ENCODE results near the gene CDK10.

The CDK10 gene

DNA sequence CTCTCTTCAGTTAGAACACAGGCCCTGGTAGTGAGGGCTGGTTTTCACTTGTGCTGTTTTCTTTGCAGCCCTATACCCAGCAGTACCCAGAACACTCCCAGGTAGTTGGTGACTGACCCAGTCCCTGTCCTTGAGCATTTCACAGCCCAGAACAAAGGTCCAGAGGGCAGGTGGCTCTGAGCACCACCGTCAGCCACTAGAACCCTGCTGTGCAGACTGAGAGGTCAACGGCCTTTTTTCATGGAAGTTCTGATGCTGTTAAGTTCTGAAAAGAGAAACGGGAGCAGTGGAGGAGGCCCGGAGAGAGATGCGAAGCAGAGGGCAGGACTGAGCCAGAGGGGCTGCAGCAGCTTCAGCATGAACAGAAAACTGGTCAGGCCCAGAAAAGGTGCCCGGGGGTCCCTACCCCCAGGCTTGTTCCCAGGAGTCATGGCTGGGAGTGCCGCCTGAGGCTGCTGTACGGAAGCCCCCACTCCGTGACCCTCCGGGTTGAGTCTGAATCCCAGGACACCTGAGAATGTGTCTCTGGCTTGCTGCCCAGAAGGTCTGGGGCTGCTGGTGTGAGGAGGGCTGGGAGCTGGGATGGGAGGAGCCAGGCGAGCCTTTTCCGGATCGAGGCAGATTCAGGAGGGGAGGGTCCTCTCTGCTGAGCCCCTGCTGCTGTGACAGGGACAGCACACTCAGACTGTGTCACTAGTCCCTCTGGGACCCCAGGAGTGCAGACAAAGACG lies 43.5 kb downstream of the CDK10 start:
- TF ChIP-seq TCF12 (IDR thresholded peaks at IDR 0.05; ENCODE audit: low read depth) = no peak
- no peak for TF ChIP-seq RAD21 (IDR thresholded peaks at IDR 0.05; ENCODE audit: low read depth)
- TF ChIP-seq, protein P1, sequence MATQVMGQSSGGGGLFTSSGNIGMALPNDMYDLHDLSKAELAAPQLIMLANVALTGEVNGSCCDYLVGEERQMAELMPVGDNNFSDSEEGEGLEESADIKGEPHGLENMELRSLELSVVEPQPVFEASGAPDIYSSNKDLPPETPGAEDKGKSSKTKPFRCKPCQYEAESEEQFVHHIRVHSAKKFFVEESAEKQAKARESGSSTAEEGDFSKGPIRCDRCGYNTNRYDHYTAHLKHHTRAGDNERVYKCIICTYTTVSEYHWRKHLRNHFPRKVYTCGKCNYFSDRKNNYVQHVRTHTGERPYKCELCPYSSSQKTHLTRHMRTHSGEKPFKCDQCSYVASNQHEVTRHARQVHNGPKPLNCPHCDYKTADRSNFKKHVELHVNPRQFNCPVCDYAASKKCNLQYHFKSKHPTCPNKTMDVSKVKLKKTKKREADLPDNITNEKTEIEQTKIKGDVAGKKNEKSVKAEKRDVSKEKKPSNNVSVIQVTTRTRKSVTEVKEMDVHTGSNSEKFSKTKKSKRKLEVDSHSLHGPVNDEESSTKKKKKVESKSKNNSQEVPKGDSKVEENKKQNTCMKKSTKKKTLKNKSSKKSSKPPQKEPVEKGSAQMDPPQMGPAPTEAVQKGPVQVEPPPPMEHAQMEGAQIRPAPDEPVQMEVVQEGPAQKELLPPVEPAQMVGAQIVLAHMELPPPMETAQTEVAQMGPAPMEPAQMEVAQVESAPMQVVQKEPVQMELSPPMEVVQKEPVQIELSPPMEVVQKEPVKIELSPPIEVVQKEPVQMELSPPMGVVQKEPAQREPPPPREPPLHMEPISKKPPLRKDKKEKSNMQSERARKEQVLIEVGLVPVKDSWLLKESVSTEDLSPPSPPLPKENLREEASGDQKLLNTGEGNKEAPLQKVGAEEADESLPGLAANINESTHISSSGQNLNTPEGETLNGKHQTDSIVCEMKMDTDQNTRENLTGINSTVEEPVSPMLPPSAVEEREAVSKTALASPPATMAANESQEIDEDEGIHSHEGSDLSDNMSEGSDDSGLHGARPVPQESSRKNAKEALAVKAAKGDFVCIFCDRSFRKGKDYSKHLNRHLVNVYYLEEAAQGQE (IDR thresholded peaks at IDR 0.05; ENCODE audit: low read depth) = no peak
- no peak for TF ChIP-seq CREB1 (IDR thresholded peaks at IDR 0.05; ENCODE audit: low read depth)
- TF ChIP-seq NFIC (IDR thresholded peaks at IDR 0.05) = no peak
- TF ChIP-seq CEBPB (IDR thresholded peaks at IDR 0.05) = no peak
- TF ChIP-seq EP300 (IDR thresholded peaks at IDR 0.05; ENCODE audit: borderline replicate concordance) = no peak
- TF ChIP-seq, protein P2, sequence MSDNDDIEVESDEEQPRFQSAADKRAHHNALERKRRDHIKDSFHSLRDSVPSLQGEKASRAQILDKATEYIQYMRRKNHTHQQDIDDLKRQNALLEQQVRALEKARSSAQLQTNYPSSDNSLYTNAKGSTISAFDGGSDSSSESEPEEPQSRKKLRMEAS (IDR thresholded peaks at IDR 0.05) = no peak
- no peak for TF ChIP-seq TEAD4 (IDR thresholded peaks at IDR 0.05)
- TF ChIP-seq FOXM1 (IDR thresholded peaks at IDR 0.05; ENCODE audit: borderline replicate concordance, low read depth) = no peak
- TF ChIP-seq, protein P3, sequence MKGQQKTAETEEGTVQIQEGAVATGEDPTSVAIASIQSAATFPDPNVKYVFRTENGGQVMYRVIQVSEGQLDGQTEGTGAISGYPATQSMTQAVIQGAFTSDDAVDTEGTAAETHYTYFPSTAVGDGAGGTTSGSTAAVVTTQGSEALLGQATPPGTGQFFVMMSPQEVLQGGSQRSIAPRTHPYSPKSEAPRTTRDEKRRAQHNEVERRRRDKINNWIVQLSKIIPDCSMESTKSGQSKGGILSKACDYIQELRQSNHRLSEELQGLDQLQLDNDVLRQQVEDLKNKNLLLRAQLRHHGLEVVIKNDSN (IDR thresholded peaks at IDR 0.05) = no peak
- no peak for TF ChIP-seq TAF1 (IDR thresholded peaks at IDR 0.05; ENCODE audit: low read depth)
- TF ChIP-seq ZBTB7A (IDR thresholded peaks at IDR 0.05; ENCODE audit: low read depth) = no peak
- TF ChIP-seq YY1 (IDR thresholded peaks at IDR 0.05; ENCODE audit: low read depth) = no peak
- TF ChIP-seq EGR1 (IDR thresholded peaks at IDR 0.05) = no peak

DNA sequence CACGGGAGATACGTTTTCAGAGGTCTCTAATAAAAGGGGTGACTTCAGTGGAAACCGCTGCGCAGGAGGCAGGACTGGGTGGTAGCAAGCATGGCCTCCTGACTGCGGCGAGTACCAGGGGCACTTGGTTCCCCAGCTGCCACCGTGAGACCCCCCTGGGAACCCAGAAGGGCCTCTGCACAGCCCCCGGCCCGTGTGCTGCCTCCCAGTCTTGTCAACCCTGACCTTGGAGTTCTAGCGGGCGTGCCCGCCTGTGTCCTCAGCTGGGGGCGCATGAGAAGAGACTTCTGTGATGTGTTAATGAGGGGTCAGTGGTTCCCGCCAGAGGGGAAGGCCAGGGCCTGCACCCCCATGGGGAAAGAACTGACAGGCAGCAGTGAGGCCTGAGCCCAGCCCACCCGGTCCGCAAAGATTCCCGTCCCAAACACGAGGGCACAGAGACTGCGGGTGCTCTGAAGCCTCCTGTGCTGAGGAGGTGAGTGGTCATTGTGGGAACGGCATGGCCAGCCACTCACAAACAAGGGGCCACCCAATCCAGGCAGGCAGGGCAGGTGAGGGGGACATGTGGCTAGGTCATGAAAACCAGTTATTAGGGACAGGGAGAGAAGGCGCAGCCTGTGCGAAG lies 44.2 kb downstream of the CDK10 start:
- TF ChIP-seq EP300 (IDR thresholded peaks at IDR 0.05; ENCODE audit: borderline replicate concordance) (no peak), TAF1 (IDR thresholded peaks at IDR 0.05; ENCODE audit: low read depth) (no peak), RAD21 (IDR thresholded peaks at IDR 0.05; ENCODE audit: low read depth) (no peak), NFIC (IDR thresholded peaks at IDR 0.05) (no peak), CREB1 (IDR thresholded peaks at IDR 0.05; ENCODE audit: low read depth) (no peak)
- TF ChIP-seq, protein P2 (IDR thresholded peaks at IDR 0.05) = no peak

DNA sequence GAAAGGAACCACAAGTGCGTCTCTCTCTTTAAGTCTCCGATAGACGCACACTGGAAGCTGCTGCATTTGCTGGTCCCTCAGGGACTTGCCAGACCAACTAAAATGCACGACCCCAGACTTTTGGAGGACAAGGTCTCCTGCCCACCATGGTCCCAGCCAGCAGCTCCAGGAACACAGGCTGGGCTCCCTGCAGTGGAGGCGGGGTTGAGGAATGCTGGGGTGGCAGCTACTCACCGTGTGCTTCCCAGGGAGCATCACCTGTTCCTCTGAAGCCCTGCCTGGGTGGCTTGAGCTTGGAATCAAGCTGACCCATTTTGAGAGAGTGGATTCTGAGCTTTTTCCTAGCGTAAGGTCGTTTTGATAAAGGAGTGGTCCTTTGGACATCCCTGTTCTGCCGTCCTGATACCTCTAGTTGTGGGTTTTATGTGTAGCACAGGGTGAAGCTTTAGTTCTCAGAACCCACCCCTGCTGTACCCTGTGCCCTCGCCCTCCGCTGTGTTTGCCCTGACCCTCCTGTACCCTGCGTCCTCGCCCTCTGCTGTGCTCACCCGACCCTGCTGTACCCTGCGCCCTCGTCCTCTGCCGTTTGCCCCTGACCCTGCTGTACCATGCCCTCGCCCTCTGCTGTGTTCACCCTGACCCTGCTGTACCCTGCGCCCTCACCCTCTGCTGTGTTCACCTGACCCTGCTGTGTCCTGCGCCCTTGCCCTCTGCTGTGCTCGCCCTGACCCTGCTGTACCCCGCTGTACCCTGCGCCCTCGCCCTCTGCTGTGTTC lies 45.8 kb downstream of the CDK10 start:
- no peak for TF ChIP-seq NFIC (IDR thresholded peaks at IDR 0.05)
- no peak for TF ChIP-seq TAF1 (IDR thresholded peaks at IDR 0.05; ENCODE audit: low read depth)
- TF ChIP-seq CEBPB (IDR thresholded peaks at IDR 0.05) = no peak
- no peak for TF ChIP-seq RAD21 (IDR thresholded peaks at IDR 0.05; ENCODE audit: low read depth)

DNA sequence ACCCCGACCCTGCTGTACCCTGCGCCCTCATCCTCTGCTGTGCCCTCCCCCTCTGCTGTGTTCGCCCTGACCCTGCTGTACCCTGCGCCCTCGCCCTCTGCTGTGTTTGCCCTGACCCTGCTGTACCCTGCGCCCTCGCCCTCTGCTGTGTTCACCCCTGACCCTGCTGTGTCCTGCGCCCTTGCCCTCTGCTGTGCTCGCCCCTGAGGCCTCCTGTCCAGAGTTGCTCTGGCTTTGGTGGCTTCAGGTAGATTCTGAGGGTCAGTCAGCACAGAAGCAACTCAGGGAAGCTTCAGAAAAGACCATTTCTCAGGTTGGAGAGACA lies 46.4 kb downstream of the CDK10 start:
- TF ChIP-seq TCF12 (IDR thresholded peaks at IDR 0.05; ENCODE audit: low read depth) = no peak
- TF ChIP-seq FOXM1 (IDR thresholded peaks at IDR 0.05; ENCODE audit: borderline replicate concordance, low read depth) = no peak
- TF ChIP-seq CEBPB (IDR thresholded peaks at IDR 0.05) = no peak

DNA sequence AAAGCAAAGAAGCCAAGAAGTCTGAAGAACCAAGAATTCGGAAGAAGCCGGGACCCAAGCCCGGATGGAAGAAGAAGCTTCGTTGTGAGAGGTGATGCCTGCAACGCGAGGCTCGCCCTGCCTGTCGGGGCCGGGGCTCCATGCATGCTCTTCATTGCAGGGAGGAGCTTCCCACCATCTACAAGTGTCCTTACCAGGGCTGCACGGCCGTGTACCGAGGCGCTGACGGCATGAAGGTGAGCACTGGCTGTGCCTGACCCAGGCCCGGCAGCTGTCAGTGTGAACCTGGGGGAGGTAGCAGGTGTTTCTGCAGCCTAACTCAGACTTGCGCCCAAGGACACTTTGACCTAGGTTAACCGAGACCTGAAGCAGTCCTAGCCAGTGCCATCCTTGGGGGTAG lies 46.8 kb downstream of the CDK10 start:
- TF ChIP-seq TAF1 (IDR thresholded peaks at IDR 0.05; ENCODE audit: low read depth) (no peak), FOXM1 (IDR thresholded peaks at IDR 0.05; ENCODE audit: borderline replicate concordance, low read depth) (no peak), ZBTB7A (IDR thresholded peaks at IDR 0.05; ENCODE audit: low read depth) (no peak), CEBPB (IDR thresholded peaks at IDR 0.05) (no peak), RAD21 (IDR thresholded peaks at IDR 0.05; ENCODE audit: low read depth) (no peak), EGR1 (IDR thresholded peaks at IDR 0.05) (no peak), NFIC (IDR thresholded peaks at IDR 0.05) (no peak)
- TF ChIP-seq, protein P2 (IDR thresholded peaks at IDR 0.05) = no peak
- TF ChIP-seq, protein P3 (IDR thresholded peaks at IDR 0.05) = no peak

DNA sequence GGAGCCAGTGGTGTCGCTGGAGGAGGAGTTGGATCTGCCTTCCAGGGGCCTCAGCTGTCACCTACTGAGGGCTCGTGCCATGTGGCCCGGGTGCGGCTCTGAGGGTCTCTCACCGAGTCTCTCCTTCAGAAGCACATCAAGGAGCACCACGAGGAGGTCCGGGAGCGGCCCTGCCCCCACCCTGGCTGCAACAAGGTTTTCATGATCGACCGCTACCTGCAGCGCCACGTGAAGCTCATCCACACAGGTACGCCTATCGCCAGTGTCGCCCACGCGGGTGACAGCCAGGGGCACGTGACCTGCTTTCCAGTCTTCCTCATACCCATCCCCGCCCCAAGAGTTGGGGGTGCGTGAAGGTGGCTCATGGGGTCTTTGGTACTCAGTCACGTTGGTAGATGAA lies 47.3 kb downstream of the CDK10 start:
- TF ChIP-seq CREB1 (IDR thresholded peaks at IDR 0.05; ENCODE audit: low read depth) (no peak), TCF12 (IDR thresholded peaks at IDR 0.05; ENCODE audit: low read depth) (no peak), TEAD4 (IDR thresholded peaks at IDR 0.05) (no peak), YY1 (IDR thresholded peaks at IDR 0.05; ENCODE audit: low read depth) (no peak), ZBTB7A (IDR thresholded peaks at IDR 0.05; ENCODE audit: low read depth) (no peak), NFIC (IDR thresholded peaks at IDR 0.05) (no peak), CEBPB (IDR thresholded peaks at IDR 0.05) (no peak), FOXM1 (IDR thresholded peaks at IDR 0.05; ENCODE audit: borderline replicate concordance, low read depth) (no peak), RAD21 (IDR thresholded peaks at IDR 0.05; ENCODE audit: low read depth) (no peak), EP300 (IDR thresholded peaks at IDR 0.05; ENCODE audit: borderline replicate concordance) (no peak), TAF1 (IDR thresholded peaks at IDR 0.05; ENCODE audit: low read depth) (no peak), EGR1 (IDR thresholded peaks at IDR 0.05) (no peak)
- TF ChIP-seq, protein P3 (IDR thresholded peaks at IDR 0.05) = no peak
- TF ChIP-seq, protein P1 (IDR thresholded peaks at IDR 0.05; ENCODE audit: low read depth) = no peak
- TF ChIP-seq, protein P2 (IDR thresholded peaks at IDR 0.05) = no peak

All from Ishikawa (cell line).